Measurements from ENCODE around the gene UBQLN3. TPM values are rescaled to one million over a fixed set of nuclear protein-coding genes. Genes with fewer than 3 reads are reported as not detected.

Gene UBQLN3
- total and polyA plus RNA-seq, 10 of the 15 experiments (the other 5 are each of a cell fraction or from before 2014, with no cell fraction given): not detected

DNA sequence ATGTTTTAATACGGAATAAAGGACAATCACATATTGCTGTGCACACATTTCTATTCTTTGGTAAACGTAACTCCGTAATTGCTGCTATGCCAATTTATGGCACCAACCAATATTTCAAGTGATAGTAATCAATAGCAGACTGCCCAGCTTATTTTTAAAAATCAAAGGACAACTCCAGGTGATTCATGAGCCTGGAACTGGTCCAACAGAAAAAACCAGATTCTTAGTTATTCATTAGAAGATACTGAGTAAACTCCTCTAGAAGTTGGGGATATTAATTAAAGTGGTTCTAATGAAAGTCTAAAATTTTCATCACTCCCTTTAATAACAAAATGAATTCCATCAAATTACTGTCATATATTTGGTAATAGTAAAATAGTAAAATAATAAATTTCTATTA lies 48.0 kb upstream of the UBQLN3 start:
- H3K9me3 ChIP-seq (replicated peaks; ENCODE audit: control insufficient read depth, insufficient read depth, low read length): no peaks in the 10 kb centered on the region
- H3K4me1 ChIP-seq (ENCODE audit: control insufficient read depth, insufficient read depth, low read length): no peaks in the 10 kb centered on the region
- no peaks in the 10 kb centered on the region for H3K27me3 ChIP-seq (replicated peaks in 1 of 2; ENCODE audit: control insufficient read depth in 2 of 2, insufficient read depth in 2 of 2, low read length in 1 of 2)
- in situ Hi-C loops (cut with MboI) (no loop called here), intact Hi-C loops (cut with micrococcal nuclease; ENCODE audit: unreplicated experiment) (loop anchor here (10.0 kb wide), 1 partner anchor 433 kb away; no protein-coding TSS in a partner anchor)
- RAD21 ChIA-PET (ENCODE audit: unreplicated experiment): no interaction called here
- H3K36me3 ChIP-seq (ENCODE audit: control insufficient read depth in 2 of 2, insufficient read depth in 2 of 2, low read length in 1 of 2): no peaks in the 10 kb centered on the region
- H4K20me1 ChIP-seq (ENCODE audit: control insufficient read depth, insufficient read depth): no peaks in the 10 kb centered on the region
- ATAC-seq (no peak), DNase-seq (ENCODE audit: low read depth, low spot score) (no peak), FAIRE-seq (no peak)
- POLR2A ChIA-PET: no interaction called here
- SMC1A ChIA-PET (ENCODE audit: uncharacterized antibody, unreplicated experiment): interaction anchor here (1.0 kb wide), 1 partner anchor 81 kb away, joined by 3 read pairs; no protein-coding TSS in a partner anchor
- no peaks in the 10 kb centered on the region for H3K79me2 ChIP-seq (ENCODE audit: control insufficient read depth, insufficient read depth, low read length)
- BruUV-seq (replicated peaks): no TSS peak
- no peak overlapping the region for H3K4me3 ChIP-seq
- 53% methylated on average over 3 of the region's 3 CpGs for WGBS (ENCODE audit: insufficient coverage, insufficient replicate concordance, low lambda C conversion rate, missing lambda C conversion rate)
- H2AFZ ChIP-seq (ENCODE audit: control insufficient read depth, low read depth, low read length): no peak overlapping the region
- CTCF ChIA-PET: interaction anchor here (1.8 kb wide), 1 partner anchor 82 kb away, joined by 10 read pairs; no protein-coding TSS in a partner anchor
- no peak overlapping the region for H3K4me2 ChIP-seq (ENCODE audit: control insufficient read depth, insufficient read depth)
- no peak overlapping the region for H3K27ac ChIP-seq (ENCODE audit: control insufficient read depth, insufficient read depth)
- no peak overlapping the region for H3K9ac ChIP-seq (ENCODE audit: control insufficient read depth, insufficient read depth, low read length)
- no peak for TF ChIP-seq BCL11A (IDR thresholded peaks at IDR 0.05; ENCODE audit: low read depth, low read length)
- TF ChIP-seq, protein P1, sequence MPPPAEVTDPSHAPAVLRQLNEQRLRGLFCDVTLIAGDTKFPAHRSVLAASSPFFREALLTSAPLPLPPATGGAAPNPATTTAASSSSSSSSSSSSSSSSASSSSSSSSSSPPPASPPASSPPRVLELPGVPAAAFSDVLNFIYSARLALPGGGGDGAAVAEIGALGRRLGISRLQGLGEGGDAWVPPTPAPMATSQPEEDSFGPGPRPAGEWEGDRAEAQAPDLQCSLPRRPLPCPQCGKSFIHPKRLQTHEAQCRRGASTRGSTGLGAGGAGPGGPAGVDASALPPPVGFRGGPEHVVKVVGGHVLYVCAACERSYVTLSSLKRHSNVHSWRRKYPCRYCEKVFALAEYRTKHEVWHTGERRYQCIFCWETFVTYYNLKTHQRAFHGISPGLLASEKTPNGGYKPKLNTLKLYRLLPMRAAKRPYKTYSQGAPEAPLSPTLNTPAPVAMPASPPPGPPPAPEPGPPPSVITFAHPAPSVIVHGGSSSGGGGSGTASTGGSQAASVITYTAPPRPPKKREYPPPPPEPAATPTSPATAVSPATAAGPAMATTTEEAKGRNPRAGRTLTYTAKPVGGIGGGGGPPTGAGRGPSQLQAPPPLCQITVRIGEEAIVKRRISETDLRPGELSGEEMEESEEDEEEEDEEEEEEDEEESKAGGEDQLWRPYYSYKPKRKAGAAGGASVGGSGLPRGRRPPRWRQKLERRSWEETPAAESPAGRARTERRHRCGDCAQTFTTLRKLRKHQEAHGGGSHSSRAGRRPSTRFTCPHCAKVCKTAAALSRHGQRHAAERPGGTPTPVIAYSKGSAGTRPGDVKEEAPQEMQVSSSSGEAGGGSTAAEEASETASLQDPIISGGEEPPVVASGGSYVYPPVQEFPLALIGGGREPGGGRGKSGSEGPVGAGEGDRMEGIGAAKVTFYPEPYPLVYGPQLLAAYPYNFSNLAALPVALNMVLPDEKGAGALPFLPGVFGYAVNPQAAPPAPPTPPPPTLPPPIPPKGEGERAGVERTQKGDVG (CRISPR knock-in tag; IDR thresholded peaks at IDR 0.05): no peak
- no peak for TF ChIP-seq BACH1 (IDR thresholded peaks at IDR 0.05; ENCODE audit: borderline replicate concordance)
- TF ChIP-seq, protein P2, sequence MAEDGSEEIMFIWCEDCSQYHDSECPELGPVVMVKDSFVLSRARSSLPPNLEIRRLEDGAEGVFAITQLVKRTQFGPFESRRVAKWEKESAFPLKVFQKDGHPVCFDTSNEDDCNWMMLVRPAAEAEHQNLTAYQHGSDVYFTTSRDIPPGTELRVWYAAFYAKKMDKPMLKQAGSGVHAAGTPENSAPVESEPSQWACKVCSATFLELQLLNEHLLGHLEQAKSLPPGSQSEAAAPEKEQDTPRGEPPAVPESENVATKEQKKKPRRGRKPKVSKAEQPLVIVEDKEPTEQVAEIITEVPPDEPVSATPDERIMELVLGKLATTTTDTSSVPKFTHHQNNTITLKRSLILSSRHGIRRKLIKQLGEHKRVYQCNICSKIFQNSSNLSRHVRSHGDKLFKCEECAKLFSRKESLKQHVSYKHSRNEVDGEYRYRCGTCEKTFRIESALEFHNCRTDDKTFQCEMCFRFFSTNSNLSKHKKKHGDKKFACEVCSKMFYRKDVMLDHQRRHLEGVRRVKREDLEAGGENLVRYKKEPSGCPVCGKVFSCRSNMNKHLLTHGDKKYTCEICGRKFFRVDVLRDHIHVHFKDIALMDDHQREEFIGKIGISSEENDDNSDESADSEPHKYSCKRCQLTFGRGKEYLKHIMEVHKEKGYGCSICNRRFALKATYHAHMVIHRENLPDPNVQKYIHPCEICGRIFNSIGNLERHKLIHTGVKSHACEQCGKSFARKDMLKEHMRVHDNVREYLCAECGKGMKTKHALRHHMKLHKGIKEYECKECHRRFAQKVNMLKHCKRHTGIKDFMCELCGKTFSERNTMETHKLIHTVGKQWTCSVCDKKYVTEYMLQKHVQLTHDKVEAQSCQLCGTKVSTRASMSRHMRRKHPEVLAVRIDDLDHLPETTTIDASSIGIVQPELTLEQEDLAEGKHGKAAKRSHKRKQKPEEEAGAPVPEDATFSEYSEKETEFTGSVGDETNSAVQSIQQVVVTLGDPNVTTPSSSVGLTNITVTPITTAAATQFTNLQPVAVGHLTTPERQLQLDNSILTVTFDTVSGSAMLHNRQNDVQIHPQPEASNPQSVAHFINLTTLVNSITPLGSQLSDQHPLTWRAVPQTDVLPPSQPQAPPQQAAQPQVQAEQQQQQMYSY (CRISPR knock-in tag; IDR thresholded peaks at IDR 0.05): no peak
- TF ChIP-seq CBX3 (IDR thresholded peaks at IDR 0.05; ENCODE audit: borderline replicate concordance, low read depth): no peak
- TF ChIP-seq, protein P3, sequence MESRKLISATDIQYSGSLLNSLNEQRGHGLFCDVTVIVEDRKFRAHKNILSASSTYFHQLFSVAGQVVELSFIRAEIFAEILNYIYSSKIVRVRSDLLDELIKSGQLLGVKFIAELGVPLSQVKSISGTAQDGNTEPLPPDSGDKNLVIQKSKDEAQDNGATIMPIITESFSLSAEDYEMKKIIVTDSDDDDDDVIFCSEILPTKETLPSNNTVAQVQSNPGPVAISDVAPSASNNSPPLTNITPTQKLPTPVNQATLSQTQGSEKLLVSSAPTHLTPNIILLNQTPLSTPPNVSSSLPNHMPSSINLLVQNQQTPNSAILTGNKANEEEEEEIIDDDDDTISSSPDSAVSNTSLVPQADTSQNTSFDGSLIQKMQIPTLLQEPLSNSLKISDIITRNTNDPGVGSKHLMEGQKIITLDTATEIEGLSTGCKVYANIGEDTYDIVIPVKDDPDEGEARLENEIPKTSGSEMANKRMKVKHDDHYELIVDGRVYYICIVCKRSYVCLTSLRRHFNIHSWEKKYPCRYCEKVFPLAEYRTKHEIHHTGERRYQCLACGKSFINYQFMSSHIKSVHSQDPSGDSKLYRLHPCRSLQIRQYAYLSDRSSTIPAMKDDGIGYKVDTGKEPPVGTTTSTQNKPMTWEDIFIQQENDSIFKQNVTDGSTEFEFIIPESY (IDR thresholded peaks at IDR 0.05): no peak
- no peak for TF ChIP-seq EZH2 (IDR thresholded peaks at IDR 0.05; ENCODE audit: borderline replicate concordance, control insufficient read depth, low read depth, low read length)
- TF ChIP-seq ZNF217 (IDR thresholded peaks at IDR 0.05): no peak
- no peak for TF ChIP-seq CREM (IDR thresholded peaks at IDR 0.05; ENCODE audit: low read depth)
- TF ChIP-seq RUNX3 (IDR thresholded peaks at IDR 0.05; ENCODE audit: low read length): no peak
- TF ChIP-seq EGR1 (IDR thresholded peaks at IDR 0.05; ENCODE audit: borderline replicate concordance in 1 of 2, low read depth in 2 of 2, low read length in 2 of 2): no peak
- TF ChIP-seq SMARCA5 (IDR thresholded peaks at IDR 0.05): no peak
- TF ChIP-seq MTA2 (IDR thresholded peaks at IDR 0.05; ENCODE audit: low read depth): no peak
- no peak for TF ChIP-seq DPF2 (IDR thresholded peaks at IDR 0.05)
- TF ChIP-seq, protein P4, sequence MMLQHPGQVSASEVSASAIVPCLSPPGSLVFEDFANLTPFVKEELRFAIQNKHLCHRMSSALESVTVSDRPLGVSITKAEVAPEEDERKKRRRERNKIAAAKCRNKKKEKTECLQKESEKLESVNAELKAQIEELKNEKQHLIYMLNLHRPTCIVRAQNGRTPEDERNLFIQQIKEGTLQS (IDR thresholded peaks at IDR 0.05; ENCODE audit: borderline replicate concordance, extremely low read depth, low read depth, low read length): no peak
- TF ChIP-seq NFIC (IDR thresholded peaks at IDR 0.05; ENCODE audit: low read depth, low read length): no peak
